K562 (cell line): ENCODE data around the gene APC2. TPM values are rescaled to one million over a fixed set of nuclear protein-coding genes. Genes with fewer than 3 reads are reported as not detected.

Source experiments
- ATF1 ChIP-seq, 2 experiments: fragments of 450-650 bp in 1 of 2; IDR thresholded peaks; 2 replicates each; pipeline ENCODE4 v1.6.1; 2016; ENCODE audit warnings: missing compliant biosample characterization in 1 of 2, missing genetic modification characterization in 1 of 2
- FOXP4 ChIP-seq: sonication (generic); formaldehyde crosslinking; IDR thresholded peaks from 2 replicates; pipeline ENCODE4 v1.8.0; 2022; ENCODE audit warnings: mild to moderate bottlenecking, missing genetic modification reagents, borderline replicate concordance
- GABPA ChIP-seq: fragments of 200-800 bp; sonication (Bioruptor generic); conservative IDR thresholded peaks from 2 replicates; pipeline ENCODE4 v1.6.1; 2016; ENCODE audit warnings: low read depth, missing genetic modification characterization, missing compliant biosample characterization
- JUN ChIP-seq, 2 experiments: sonication (generic) in 1 of 2; formaldehyde crosslinking in 1 of 2; IDR thresholded peaks; 2 replicates each; pipeline versions ENCODE4 v1.6.1 to v1.8.0; 2012 to 2022; ENCODE audit warnings: borderline replicate concordance in 2 of 2, mild to moderate bottlenecking in 2 of 2, improper control_type of control experiment in 1 of 2, low read depth in 1 of 2, low read length in 1 of 2, missing genetic modification reagents in 1 of 2
- LCOR ChIP-seq: sonication (generic); formaldehyde crosslinking; IDR thresholded peaks from 2 replicates; pipeline ENCODE4 v1.8.0; 2022; ENCODE audit warnings: mild to moderate bottlenecking, missing genetic modification reagents
- MTA1 ChIP-seq: fragments of 450-650 bp; IDR thresholded peaks from 2 replicates; pipeline ENCODE4 v1.6.1; 2017; ENCODE audit warnings: borderline replicate concordance
- NONO ChIP-seq, 2 experiments: fragments of 200-400 bp in 1 of 2; fragments of 450-650 bp in 1 of 2; formaldehyde crosslinking in 1 of 2; IDR thresholded peaks; 2 replicates each; pipeline ENCODE4 v1.6.1; 2017; ENCODE audit warnings: low read depth in 2 of 2, mild to moderate bottlenecking in 2 of 2, moderate library complexity in 2 of 2, low read length in 1 of 2
- NR2F6 ChIP-seq: fragments of 450-650 bp; formaldehyde crosslinking; IDR thresholded peaks from 2 replicates; pipeline ENCODE4 v1.4.0; 2020; ENCODE audit warnings: mild to moderate bottlenecking
- POLR2G ChIP-seq: fragments of 200-400 bp; formaldehyde crosslinking; IDR thresholded peaks from 2 replicates; pipeline ENCODE4 v1.6.1; 2017; ENCODE audit warnings: low read depth, mild to moderate bottlenecking, antibody characterized with exemption, low read length, moderate library complexity
- SNRNP70 ChIP-seq: fragments of 200-400 bp; formaldehyde crosslinking; optimal IDR thresholded peaks from 2 replicates; pipeline ENCODE3; 2017; ENCODE audit warnings: low read depth, low read length
- ZNF77 ChIP-seq: fragments of 250-450 bp; sonication (Bioruptor Pico); IDR thresholded peaks from 2 replicates; pipeline ENCODE4 v1.5.0; 2020
- polyA plus RNA-seq, 8 experiments: library from polyadenylated mRNA; depleted of rRNA in 4 of 8; stranded (reverse) in 5 of 8; unstranded in 3 of 8; fragments of >200 nt; fragmentation: Nextera tagmentation in 2 of 8; fragmentation: Illumina TruSeq in 1 of 8; extraction: Ambion mirVana in 2 of 8; extraction: Trizol in 1 of 8; gene quantifications; 2 replicates each; pipeline versions ENCODE4 v1.2.1 to v1.2.3, GENCODE V29; 2011 to 2014; ENCODE audit warnings: inconsistent platforms in 1 of 8, missing spikeins in 1 of 8
- total RNA-seq, 7 experiments: library from RNA; depleted of rRNA in 6 of 7; stranded (reverse); fragments of >200 nt in 6 of 7; fragmentation: Illumina TruSeq in 2 of 7; extraction: Trizol in 2 of 7; gene quantifications; 2 replicates each; pipeline versions ENCODE4 v1.2.1 to v1.2.3, GENCODE V29; 2011 to 2021; ENCODE audit warnings: low replicate concordance in 1 of 7
- TF ChIP-seq, protein P1 (sequence below): fragments of 250-450 bp; sonication (Bioruptor Pico); IDR thresholded peaks from 2 replicates; pipeline ENCODE4 v1.9.0; 2021; ENCODE audit warnings: mild to moderate bottlenecking
- TF ChIP-seq, protein P2 (sequence below): fragments of 450-650 bp; IDR thresholded peaks from 2 replicates; pipeline ENCODE4 v1.6.1; 2016; ENCODE audit warnings: mild to moderate bottlenecking, moderate library complexity

Gene APC2
- total and polyA plus RNA-seq, 9 of the 15 experiments (the other 6 are each of a cell fraction or from before 2014, with no cell fraction given), result 0.01 to 0.40 (median 0.05) TPM; not detected in 3

DNA sequence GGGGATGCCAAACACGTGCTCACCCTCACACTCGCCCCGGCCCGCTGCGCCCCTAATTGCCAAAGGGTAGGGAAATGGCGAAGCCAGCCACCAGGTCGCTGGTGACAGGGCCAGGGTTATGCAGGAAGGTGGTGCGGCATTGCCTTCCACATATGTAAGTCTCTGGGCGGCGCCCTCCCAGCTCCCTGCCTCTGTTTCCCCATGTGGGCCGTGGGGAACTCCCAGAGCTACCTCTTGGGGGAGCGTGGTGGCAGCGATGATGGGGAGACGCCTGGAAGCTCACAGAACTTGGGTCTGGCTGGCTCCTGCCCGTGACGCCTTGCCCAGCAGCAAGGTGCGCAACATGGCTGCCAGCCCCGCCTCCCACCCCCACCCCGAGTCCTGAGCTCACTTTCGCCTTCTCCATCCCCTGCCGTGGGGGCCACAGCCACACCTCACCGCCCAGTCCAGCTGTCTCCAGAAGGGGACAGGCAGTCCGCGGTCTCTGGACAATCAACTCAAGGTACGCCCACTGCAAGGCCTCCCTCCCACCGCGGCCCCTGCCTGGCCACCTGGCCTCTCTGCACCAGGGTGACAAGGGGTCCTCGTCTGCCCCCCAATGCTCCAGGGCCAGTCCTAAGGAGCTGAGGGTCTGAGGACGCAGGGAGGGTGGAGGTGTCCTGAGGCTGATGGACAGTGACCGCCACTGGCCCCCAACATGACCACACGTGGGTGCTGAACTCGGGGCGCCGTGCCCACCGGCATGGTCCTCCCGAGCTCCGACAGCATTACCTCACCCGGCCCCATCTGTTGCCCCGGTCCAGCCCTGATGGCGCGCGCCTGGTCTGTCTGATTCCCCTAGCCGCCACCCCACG is 22.5 kb downstream of the APC2 start (continued):
- TF ChIP-seq POLR2G (peak; percentile 52), MTA1 (no peak), FOXP4 (CRISPR knock-in tag) (no peak), ATF1 (CRISPR knock-in tag; IDR thresholded peaks at IDR 0.05) (no peak), ATF1 (tag; IDR thresholded peaks at IDR 0.05) (no peak), NR2F6 (no peak), ZNF77 (CRISPR knock-in tag) (no peak), NONO (IDR thresholded peaks at IDR 0.05; ENCODE audit: low read depth in 2 of 2, low read length in 1 of 2) (no peak), GABPA (tag) (no peak), SNRNP70 (no peak), LCOR (CRISPR knock-in tag) (no peak), JUN (IDR thresholded peaks at IDR 0.05; ENCODE audit: borderline replicate concordance, low read depth, low read length) (no peak), JUN (CRISPR knock-in tag; IDR thresholded peaks at IDR 0.05; ENCODE audit: borderline replicate concordance) (no peak)
- TF ChIP-seq, protein P1, sequence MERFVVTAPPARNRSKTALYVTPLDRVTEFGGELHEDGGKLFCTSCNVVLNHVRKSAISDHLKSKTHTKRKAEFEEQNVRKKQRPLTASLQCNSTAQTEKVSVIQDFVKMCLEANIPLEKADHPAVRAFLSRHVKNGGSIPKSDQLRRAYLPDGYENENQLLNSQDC (CRISPR knock-in tag), result no peak
- TF ChIP-seq, protein P2, sequence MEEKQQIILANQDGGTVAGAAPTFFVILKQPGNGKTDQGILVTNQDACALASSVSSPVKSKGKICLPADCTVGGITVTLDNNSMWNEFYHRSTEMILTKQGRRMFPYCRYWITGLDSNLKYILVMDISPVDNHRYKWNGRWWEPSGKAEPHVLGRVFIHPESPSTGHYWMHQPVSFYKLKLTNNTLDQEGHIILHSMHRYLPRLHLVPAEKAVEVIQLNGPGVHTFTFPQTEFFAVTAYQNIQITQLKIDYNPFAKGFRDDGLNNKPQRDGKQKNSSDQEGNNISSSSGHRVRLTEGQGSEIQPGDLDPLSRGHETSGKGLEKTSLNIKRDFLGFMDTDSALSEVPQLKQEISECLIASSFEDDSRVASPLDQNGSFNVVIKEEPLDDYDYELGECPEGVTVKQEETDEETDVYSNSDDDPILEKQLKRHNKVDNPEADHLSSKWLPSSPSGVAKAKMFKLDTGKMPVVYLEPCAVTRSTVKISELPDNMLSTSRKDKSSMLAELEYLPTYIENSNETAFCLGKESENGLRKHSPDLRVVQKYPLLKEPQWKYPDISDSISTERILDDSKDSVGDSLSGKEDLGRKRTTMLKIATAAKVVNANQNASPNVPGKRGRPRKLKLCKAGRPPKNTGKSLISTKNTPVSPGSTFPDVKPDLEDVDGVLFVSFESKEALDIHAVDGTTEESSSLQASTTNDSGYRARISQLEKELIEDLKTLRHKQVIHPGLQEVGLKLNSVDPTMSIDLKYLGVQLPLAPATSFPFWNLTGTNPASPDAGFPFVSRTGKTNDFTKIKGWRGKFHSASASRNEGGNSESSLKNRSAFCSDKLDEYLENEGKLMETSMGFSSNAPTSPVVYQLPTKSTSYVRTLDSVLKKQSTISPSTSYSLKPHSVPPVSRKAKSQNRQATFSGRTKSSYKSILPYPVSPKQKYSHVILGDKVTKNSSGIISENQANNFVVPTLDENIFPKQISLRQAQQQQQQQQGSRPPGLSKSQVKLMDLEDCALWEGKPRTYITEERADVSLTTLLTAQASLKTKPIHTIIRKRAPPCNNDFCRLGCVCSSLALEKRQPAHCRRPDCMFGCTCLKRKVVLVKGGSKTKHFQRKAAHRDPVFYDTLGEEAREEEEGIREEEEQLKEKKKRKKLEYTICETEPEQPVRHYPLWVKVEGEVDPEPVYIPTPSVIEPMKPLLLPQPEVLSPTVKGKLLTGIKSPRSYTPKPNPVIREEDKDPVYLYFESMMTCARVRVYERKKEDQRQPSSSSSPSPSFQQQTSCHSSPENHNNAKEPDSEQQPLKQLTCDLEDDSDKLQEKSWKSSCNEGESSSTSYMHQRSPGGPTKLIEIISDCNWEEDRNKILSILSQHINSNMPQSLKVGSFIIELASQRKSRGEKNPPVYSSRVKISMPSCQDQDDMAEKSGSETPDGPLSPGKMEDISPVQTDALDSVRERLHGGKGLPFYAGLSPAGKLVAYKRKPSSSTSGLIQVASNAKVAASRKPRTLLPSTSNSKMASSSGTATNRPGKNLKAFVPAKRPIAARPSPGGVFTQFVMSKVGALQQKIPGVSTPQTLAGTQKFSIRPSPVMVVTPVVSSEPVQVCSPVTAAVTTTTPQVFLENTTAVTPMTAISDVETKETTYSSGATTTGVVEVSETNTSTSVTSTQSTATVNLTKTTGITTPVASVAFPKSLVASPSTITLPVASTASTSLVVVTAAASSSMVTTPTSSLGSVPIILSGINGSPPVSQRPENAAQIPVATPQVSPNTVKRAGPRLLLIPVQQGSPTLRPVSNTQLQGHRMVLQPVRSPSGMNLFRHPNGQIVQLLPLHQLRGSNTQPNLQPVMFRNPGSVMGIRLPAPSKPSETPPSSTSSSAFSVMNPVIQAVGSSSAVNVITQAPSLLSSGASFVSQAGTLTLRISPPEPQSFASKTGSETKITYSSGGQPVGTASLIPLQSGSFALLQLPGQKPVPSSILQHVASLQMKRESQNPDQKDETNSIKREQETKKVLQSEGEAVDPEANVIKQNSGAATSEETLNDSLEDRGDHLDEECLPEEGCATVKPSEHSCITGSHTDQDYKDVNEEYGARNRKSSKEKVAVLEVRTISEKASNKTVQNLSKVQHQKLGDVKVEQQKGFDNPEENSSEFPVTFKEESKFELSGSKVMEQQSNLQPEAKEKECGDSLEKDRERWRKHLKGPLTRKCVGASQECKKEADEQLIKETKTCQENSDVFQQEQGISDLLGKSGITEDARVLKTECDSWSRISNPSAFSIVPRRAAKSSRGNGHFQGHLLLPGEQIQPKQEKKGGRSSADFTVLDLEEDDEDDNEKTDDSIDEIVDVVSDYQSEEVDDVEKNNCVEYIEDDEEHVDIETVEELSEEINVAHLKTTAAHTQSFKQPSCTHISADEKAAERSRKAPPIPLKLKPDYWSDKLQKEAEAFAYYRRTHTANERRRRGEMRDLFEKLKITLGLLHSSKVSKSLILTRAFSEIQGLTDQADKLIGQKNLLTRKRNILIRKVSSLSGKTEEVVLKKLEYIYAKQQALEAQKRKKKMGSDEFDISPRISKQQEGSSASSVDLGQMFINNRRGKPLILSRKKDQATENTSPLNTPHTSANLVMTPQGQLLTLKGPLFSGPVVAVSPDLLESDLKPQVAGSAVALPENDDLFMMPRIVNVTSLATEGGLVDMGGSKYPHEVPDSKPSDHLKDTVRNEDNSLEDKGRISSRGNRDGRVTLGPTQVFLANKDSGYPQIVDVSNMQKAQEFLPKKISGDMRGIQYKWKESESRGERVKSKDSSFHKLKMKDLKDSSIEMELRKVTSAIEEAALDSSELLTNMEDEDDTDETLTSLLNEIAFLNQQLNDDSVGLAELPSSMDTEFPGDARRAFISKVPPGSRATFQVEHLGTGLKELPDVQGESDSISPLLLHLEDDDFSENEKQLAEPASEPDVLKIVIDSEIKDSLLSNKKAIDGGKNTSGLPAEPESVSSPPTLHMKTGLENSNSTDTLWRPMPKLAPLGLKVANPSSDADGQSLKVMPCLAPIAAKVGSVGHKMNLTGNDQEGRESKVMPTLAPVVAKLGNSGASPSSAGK, result no peak
